Keratinocyte (primary cell): Measurements from ENCODE around the gene LY86. TPM values are rescaled to one million over a fixed set of nuclear protein-coding genes. Genes with fewer than 3 reads are reported as not detected.

ENCODE experiments used
- DNase-seq: peaks from one replicate; pipeline ENCODE4 v3.0.0-alpha.2; 2011; ENCODE audit warnings: low read depth, missing footprints, low spot score
- FAIRE-seq: peaks from 2 replicates; lab custom pipeline; 2011; peaks lifted over from hg19 to GRCh38; lab: Jason Lieb, UNC
- H2AFZ ChIP-seq: 2 replicates; pipeline ENCODE4 v1.6.0; 2012; ENCODE audit warnings: low read length, control low read depth, inconsistent platforms; ENCODE audit not compliant: control insufficient read depth
- H3K27ac ChIP-seq: 2 replicates; pipeline ENCODE4 v1.5.1; 2011; ENCODE audit warnings: low read length; ENCODE audit not compliant: control insufficient read depth, insufficient read depth
- H3K27me3 ChIP-seq: 3 replicates; pipeline ENCODE4 v1.6.0; 2011; ENCODE audit warnings: low read length; ENCODE audit not compliant: control insufficient read depth, insufficient read depth; ENCODE audit errors: extremely low read depth
- H3K36me3 ChIP-seq, 2 experiments: 2 replicates in 1 of 2; 3 replicates in 1 of 2; pipeline ENCODE4 v1.5.1; 2011; ENCODE audit warnings: low read length in 2 of 2, mild to moderate bottlenecking in 1 of 2; ENCODE audit not compliant: control insufficient read depth in 2 of 2, insufficient read depth in 2 of 2; ENCODE audit errors: extremely low read depth in 1 of 2
- H3K4me1 ChIP-seq: 3 replicates; pipeline ENCODE4 v1.5.1; 2011; ENCODE audit warnings: low read length; ENCODE audit not compliant: control insufficient read depth, insufficient read depth; ENCODE audit errors: extremely low read depth
- H3K4me2 ChIP-seq: 3 replicates; pipeline ENCODE4 v1.6.0; 2011; ENCODE audit warnings: low read depth, low read length; ENCODE audit not compliant: control insufficient read depth, insufficient read depth; ENCODE audit errors: extremely low read depth
- H3K4me3 ChIP-seq, 3 experiments: fragments of 200-600 bp in 1 of 3; sonication (generic) in 1 of 3; 2 replicates in 2 of 3; 3 replicates in 1 of 3; pipeline ENCODE4 v1.5.1; 2011 to 2016; ENCODE audit warnings: low read length in 3 of 3, mild to moderate bottlenecking in 3 of 3, control low read depth in 2 of 3, inconsistent platforms in 1 of 3, low read depth in 1 of 3, mixed read lengths in 1 of 3, mixed run types in 1 of 3, moderate library complexity in 1 of 3; ENCODE audit not compliant: control insufficient read depth in 2 of 3, insufficient read depth in 2 of 3; ENCODE audit errors: extremely low read depth in 1 of 3
- H3K79me2 ChIP-seq: 2 replicates; pipeline ENCODE4 v1.6.0; 2012; ENCODE audit warnings: low read length; ENCODE audit not compliant: control insufficient read depth, insufficient read depth
- H3K9ac ChIP-seq: 3 replicates; pipeline ENCODE4 v1.6.0; 2011; ENCODE audit warnings: low read length; ENCODE audit not compliant: control insufficient read depth, insufficient read depth; ENCODE audit errors: extremely low read depth
- H3K9me1 ChIP-seq: 3 replicates; pipeline ENCODE4 v1.6.0; 2011; ENCODE audit warnings: low read length; ENCODE audit not compliant: control insufficient read depth, insufficient read depth; ENCODE audit errors: extremely low read depth
- H3K9me3 ChIP-seq: 2 replicates; pipeline ENCODE4 v1.5.1; 2012; ENCODE audit warnings: low read depth, low read length; ENCODE audit not compliant: control insufficient read depth
- H4K20me1 ChIP-seq: 3 replicates; pipeline ENCODE4 v1.6.0; 2011; ENCODE audit warnings: low read length; ENCODE audit not compliant: control insufficient read depth, insufficient read depth; ENCODE audit errors: extremely low read depth
- CTCF ChIP-seq, 3 experiments: IDR thresholded peaks in 1 of 3; conservative IDR thresholded peaks in 1 of 3; optimal IDR thresholded peaks in 1 of 3; 2 replicates in 2 of 3; 3 replicates in 1 of 3; pipeline versions ENCODE3 to v1.5.1; 2011; ENCODE audit warnings: low read length in 3 of 3, mild to moderate bottlenecking in 3 of 3, moderate library complexity in 2 of 3, control low read depth in 1 of 3, inconsistent platforms in 1 of 3; ENCODE audit not compliant: insufficient read depth in 2 of 3; ENCODE audit errors: extremely low read depth in 1 of 3
- EZH2 ChIP-seq: IDR thresholded peaks from one replicate; pipeline ENCODE4 v1.6.1; 2012; ENCODE audit warnings: inconsistent platforms, mild to moderate bottlenecking, low read length, moderate library complexity
- dilution Hi-C: fragments of 300-500 bp; cut with MboI; formaldehyde crosslinking; loops from one replicate; pipeline ENCODE4 v1.7.0; 2020; ENCODE audit warnings: low sequenced_read_pairs; ENCODE audit not compliant: extremely low pct_ligation_motif_present
- polyA plus RNA-seq, 5 experiments: library from polyadenylated mRNA; depleted of rRNA in 3 of 5; stranded (reverse) in 3 of 5; stranded (forward) in 1 of 5; unstranded in 1 of 5; fragments of >200 nt; gene quantifications; 1 replicate in 1 of 5; 2 replicates in 3 of 5; 3 replicates in 1 of 5; pipeline versions ENCODE4 v1.2.1 to v1.2.3, GENCODE V29; 2011 to 2012; ENCODE audit warnings: missing spikeins in 2 of 5, low read depth in 1 of 5, low replicate concordance in 1 of 5

LY86 gene
- polyA plus RNA-seq, 1 donor (not counting 4 experiments of a cell fraction or from before 2014, with no cell fraction given): not detected

- no peak for DNase-seq
- Histone ChIP-seq H3K9me1 (no peaks in the 10 kb centered on the region), H2AFZ (no peak overlapping the region), H3K4me3 (no peak overlapping the region), H3K27me3 (no peaks in the 10 kb centered on the region), H3K79me2 (no peaks in the 10 kb centered on the region), H3K27ac (no peak overlapping the region), H4K20me1 (no peaks in the 10 kb centered on the region), H3K9me3 (no peaks in the 10 kb centered on the region), H3K9ac (no peak overlapping the region), H3K4me1 (no peaks in the 10 kb centered on the region), H3K36me3 (no peaks in the 10 kb centered on the region), H3K4me2 (no peak overlapping the region)
- no peak for FAIRE-seq
- dilution Hi-C loops: no loop called here
- no peak for TF ChIP-seq CTCF (optimal IDR thresholded peaks at IDR 0.05 in 1 of 3, IDR thresholded peaks at IDR 0.05 in 1 of 3, conservative IDR thresholded peaks at IDR 0.05 in 1 of 3; ENCODE audit: extremely low read depth in 1 of 3, insufficient read depth in 2 of 3, low read length in 3 of 3)
- TF ChIP-seq EZH2: no peak
Measured at GRCh38 chr6:6595025-6595424, 6.5 kb downstream of the LY86 start.

- no peaks in the 10 kb centered on the region for H3K9me1 ChIP-seq
- no peaks in the 10 kb centered on the region for H4K20me1 ChIP-seq
- no peaks in the 10 kb centered on the region for H3K36me3 ChIP-seq
- no peaks in the 10 kb centered on the region for H3K27me3 ChIP-seq
- H3K4me1 ChIP-seq: no peaks in the 10 kb centered on the region
- no peaks in the 10 kb centered on the region for H3K9me3 ChIP-seq
- no peak overlapping the region for H3K4me2 ChIP-seq
- TF ChIP-seq EZH2 (no peak), CTCF (optimal IDR thresholded peaks at IDR 0.05 in 1 of 3, IDR thresholded peaks at IDR 0.05 in 1 of 3, conservative IDR thresholded peaks at IDR 0.05 in 1 of 3; ENCODE audit: extremely low read depth in 1 of 3, insufficient read depth in 2 of 3, low read length in 3 of 3) (no peak)
- DNase-seq (no peak), FAIRE-seq (no peak)
- no peak overlapping the region for H2AFZ ChIP-seq
- no peak overlapping the region for H3K9ac ChIP-seq
- H3K4me3 ChIP-seq: no peak overlapping the region
- dilution Hi-C loops: no loop called here
- no peak overlapping the region for H3K27ac ChIP-seq
- H3K79me2 ChIP-seq: no peaks in the 10 kb centered on the region
Measured at GRCh38 chr6:6595952-6596351, 7.4 kb downstream of the LY86 start.
